ENCODE measurements around the gene DIO3.

The DIO3 gene

GRCh38 chr14:101534198-101534597, 27.1 kb upstream of the DIO3 start:
- H3K4me3 ChIP-seq (replicated peaks; ENCODE audit: low read depth, low read length) = no peak overlapping the region
- no peak for TF ChIP-seq CTCF (IDR thresholded peaks at IDR 0.05; ENCODE audit: low read length, missing control alignments)

GRCh38 chr14:101535232-101535631, 26.1 kb upstream of the DIO3 start:
- TF ChIP-seq CTCF (IDR thresholded peaks at IDR 0.05; ENCODE audit: low read length, missing control alignments) = no peak
- H3K4me3 ChIP-seq (replicated peaks; ENCODE audit: low read depth, low read length) = no peak overlapping the region
- DNase-seq (ENCODE audit: low read depth) = no peak

More at GRCh38 chr14:101534198-101534597, 27.1 kb upstream of the DIO3 start:
- DNase-seq (ENCODE audit: low read depth) = no peak

GRCh38 chr14:101535701-101536207, 25.5 kb upstream of the DIO3 start:
- no peak for DNase-seq (ENCODE audit: low read depth)

GRCh38 chr14:101537286-101537685, 24.0 kb upstream of the DIO3 start:
- no peak for TF ChIP-seq CTCF (IDR thresholded peaks at IDR 0.05; ENCODE audit: low read length, missing control alignments)
- H3K4me3 ChIP-seq (replicated peaks; ENCODE audit: low read depth, low read length) = no peak overlapping the region
- no peak for DNase-seq (ENCODE audit: low read depth)

More at GRCh38 chr14:101535701-101536207, 25.5 kb upstream of the DIO3 start:
- no peak overlapping the region for H3K4me3 ChIP-seq (replicated peaks; ENCODE audit: low read depth, low read length)
- no peak for TF ChIP-seq CTCF (IDR thresholded peaks at IDR 0.05; ENCODE audit: low read length, missing control alignments)

- no peak for DNase-seq (ENCODE audit: low read depth)
- no peak overlapping the region for H3K4me3 ChIP-seq (replicated peaks; ENCODE audit: low read depth, low read length)
- TF ChIP-seq CTCF (IDR thresholded peaks at IDR 0.05; ENCODE audit: low read length, missing control alignments) = no peak
Observed at GRCh38 chr14:101538878-101539277, 22.4 kb upstream of the DIO3 start.

- no peak for TF ChIP-seq CTCF (IDR thresholded peaks at IDR 0.05; ENCODE audit: low read length, missing control alignments)
- no peak for DNase-seq (ENCODE audit: low read depth)
- no peak overlapping the region for H3K4me3 ChIP-seq (replicated peaks; ENCODE audit: low read depth, low read length)
Observed at GRCh38 chr14:101539880-101540279, 21.4 kb upstream of the DIO3 start.

All from fibroblast of pulmonary artery (primary cell).